GM13977 (cell line): ENCODE measurements around the gene SLC25A22.

Experiments
- DNase-seq: peaks from one replicate; pipeline ENCODE4 v3.0.0; 2012; ENCODE audit warnings: low spot score
- CTCF ChIP-seq: IDR thresholded peaks from 2 replicates; pipeline ENCODE4 v1.5.1; 2012; ENCODE audit warnings: mild to moderate bottlenecking, control low read depth; ENCODE audit not compliant: insufficient read depth; ENCODE audit errors: extremely low read depth, missing control alignments
- in situ Hi-C: fragments of 300-500 bp; cut with MboI; formaldehyde crosslinking; loops from one replicate; pipeline ENCODE4 v1.12.0; 2022; ENCODE audit warnings: low sequenced_read_pairs, low pct_unique_long_range_greater_than_20kb, mixed read lengths, inconsistent platforms; ENCODE audit not compliant: unreplicated experiment

Gene SLC25A22

GRCh38 chr11:810040-810567 is 12.0 kb upstream of the SLC25A22 start:
- no peak for TF ChIP-seq CTCF
- in situ Hi-C loops = no loop called here
- no peak for DNase-seq

DNA sequence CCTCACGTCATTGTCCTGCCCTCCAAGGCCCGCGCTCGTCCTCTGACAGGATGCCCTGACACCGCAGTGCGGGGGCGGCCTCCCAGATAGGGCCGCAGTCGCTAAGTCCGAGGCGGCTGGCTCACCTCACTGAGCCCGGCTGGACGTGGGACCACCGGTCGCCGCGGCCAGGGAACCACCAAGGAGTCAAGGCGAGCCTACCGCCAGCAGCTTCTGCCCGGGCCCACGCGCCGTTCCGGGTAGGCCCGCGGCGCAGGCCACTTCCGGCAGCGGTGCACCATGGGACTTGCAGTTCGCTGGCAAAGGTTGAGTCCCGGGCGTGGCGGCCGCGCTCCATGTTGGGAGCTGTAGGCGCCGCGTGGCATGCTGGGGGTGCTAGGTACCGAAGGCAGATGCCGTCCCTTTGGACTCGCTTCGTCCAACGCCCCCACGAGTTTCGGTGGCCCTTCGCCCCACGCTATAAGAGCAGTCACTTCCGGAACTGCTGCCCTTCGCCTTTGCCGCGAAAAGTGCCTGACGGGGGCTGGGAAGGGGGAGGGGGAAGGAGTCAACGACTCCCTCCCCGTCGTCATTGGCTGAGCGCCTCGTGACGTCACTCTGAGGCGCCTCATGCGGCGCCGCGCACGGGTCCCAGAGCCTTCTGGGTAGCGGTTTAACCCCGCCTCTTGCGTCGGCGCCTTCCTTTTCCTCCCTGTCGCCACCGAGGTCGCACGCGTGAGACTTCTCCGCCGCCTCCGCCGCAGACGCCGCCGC is 11.4 kb upstream of the SLC25A22 start, which contains the start of gene RPLP2:
TSS of gene RPLP2 (plus strand) at position 681 of the 753 bp plus-strand sequence. CDS start 268 bp downstream, outside the sequence.
- in situ Hi-C loops = no loop called here
- no peak for TF ChIP-seq CTCF
- DNase-seq = peak; percentile 99

GRCh38 chr11:808427-809286 is 10.6 kb upstream of the SLC25A22 start:
- no peak for TF ChIP-seq CTCF
- no peak for DNase-seq
- in situ Hi-C loops = no loop called here

GRCh38 chr11:804599-804964 is 6.5 kb upstream of the SLC25A22 start:
- in situ Hi-C loops = no loop called here
- no peak for DNase-seq
- no peak for TF ChIP-seq CTCF

DNA sequence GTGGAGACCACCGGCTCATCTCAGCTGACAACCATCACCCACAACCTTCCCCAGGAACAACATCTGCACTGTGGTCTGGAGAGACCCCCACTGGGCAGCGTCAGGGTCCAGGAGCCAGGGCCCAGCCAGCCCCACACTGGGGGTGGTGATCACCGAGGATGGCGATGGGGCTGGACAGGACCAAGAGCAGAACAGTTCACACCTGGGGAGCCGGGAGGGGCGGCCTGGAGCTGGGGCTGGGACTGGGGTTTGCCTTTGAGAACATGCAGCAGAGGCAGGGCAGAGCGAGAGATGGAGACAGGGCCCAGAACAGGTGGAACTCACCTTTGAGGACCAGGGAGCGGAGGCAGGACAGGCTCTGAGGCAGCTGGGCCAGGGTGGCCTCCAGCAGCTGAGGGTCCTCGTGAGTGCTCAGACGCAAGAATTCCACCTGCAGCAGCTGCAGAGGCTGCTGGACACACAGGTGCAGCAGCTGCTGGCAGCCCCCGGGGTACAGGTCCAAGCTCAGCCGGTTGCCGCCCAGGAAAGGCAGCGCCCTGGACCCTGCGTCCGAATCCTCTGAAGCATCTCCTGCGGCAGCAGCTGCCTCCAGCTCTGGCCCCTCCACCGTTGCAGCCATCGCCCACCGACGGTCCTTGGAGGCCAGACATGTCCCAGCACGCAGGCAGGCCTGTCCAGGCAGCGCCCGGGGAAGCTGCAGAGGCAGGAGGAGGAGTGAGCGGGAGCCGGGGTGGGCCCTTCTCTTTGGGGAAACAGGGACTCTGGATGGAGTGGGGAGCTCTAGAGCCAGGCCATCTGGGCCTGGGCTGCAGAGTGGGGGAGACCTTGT is 5.9 kb upstream of the SLC25A22 start:
- in situ Hi-C loops = no loop called here
- no peak for TF ChIP-seq CTCF
- DNase-seq = no peak

DNA sequence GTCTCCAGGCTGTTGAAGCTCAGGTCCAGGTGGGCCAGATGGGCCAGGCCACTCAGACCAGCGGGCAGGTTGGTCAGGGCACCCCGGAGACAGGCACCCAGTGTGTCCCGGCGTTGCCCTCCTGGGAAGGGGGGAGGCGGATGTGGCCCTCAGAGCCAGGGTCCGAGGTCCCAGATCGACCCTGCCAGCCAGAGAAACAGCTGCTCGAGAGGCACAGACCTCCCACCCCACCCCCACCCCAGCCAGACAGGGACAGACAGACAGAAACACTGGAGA is 5.3 kb upstream of the SLC25A22 start:
- DNase-seq = no peak
- in situ Hi-C loops = no loop called here
- TF ChIP-seq CTCF = no peak
